HG03460 (cell line): ENCODE data around the gene RBM33.

Experiments used
- ATAC-seq: cut with Tn5 transposase; IDR thresholded peaks from one replicate; pipeline ENCODE4 v1.9.1; 2021; ENCODE audit not compliant: unreplicated experiment

Gene RBM33

GRCh38 chr7:155806096-155806871, 161.8 kb downstream of the RBM33 start:
- ATAC-seq = no peak

GRCh38 chr7:155807065-155807671, 162.7 kb downstream of the RBM33 start:
- no peak for ATAC-seq

- peak; percentile 33 for ATAC-seq
These were observed 163.5 kb downstream of the RBM33 start for GRCh38 chr7:155807789-155808548.

GRCh38 chr7:155808549-155809331, 164.3 kb downstream of the RBM33 start:
- ATAC-seq = no peak

GRCh38 chr7:155809332-155809946, 165.0 kb downstream of the RBM33 start:
- no peak for ATAC-seq

- no peak for ATAC-seq
These were observed 165.7 kb downstream of the RBM33 start for GRCh38 chr7:155809947-155810769.

- ATAC-seq = no peak
These were observed 166.5 kb downstream of the RBM33 start for GRCh38 chr7:155810770-155811559.

GRCh38 chr7:155811560-155811894, 167.1 kb downstream of the RBM33 start:
- no peak for ATAC-seq

- ATAC-seq = no peak
These were observed 167.7 kb downstream of the RBM33 start, which contains the start of gene SHH for GRCh38 chr7:155811895-155812761. TSS of gene SHH (minus strand) at chr7:155812463. CDS start at chr7:155812122, 341 bp downstream.

GRCh38 chr7:155813125-155813524, 168.7 kb downstream of the RBM33 start:
- no peak for ATAC-seq

GRCh38 chr7:155813546-155814315, 169.3 kb downstream of the RBM33 start:
- no peak for ATAC-seq

GRCh38 chr7:155814316-155815276, 170.1 kb downstream of the RBM33 start:
- no peak for ATAC-seq

- peak; percentile 86 for ATAC-seq
These were observed 171.1 kb downstream of the RBM33 start for GRCh38 chr7:155815332-155816191.

- no peak for ATAC-seq
These were observed 171.7 kb downstream of the RBM33 start for GRCh38 chr7:155816192-155816508.

GRCh38 chr7:155816996-155817395, 172.5 kb downstream of the RBM33 start:
- ATAC-seq = no peak
